Stimulated activated CD4-positive, alpha-beta T cell treated with anti-CD3 and anti-CD28 coated beads, Interleukin-4, amount 100 ng/mL, for 24 hours (primary cell): ENCODE data around the gene STRN4.

Experiments used
- DNase-seq: peaks from one replicate; pipeline ENCODE4 v3.0.0-alpha.2; 2020

Gene STRN4

GRCh38 chr19:46704379-46705076 lies 41.7 kb downstream of the STRN4 start:
- DNase-seq, result peak; percentile 90

GRCh38 chr19:46700704-46701103 lies 45.5 kb downstream of the STRN4 start:
- no peak for DNase-seq

- no peak for DNase-seq
Measured at GRCh38 chr19:46698395-46699321, 47.6 kb downstream of the STRN4 start.

- no peak for DNase-seq
Measured at GRCh38 chr19:46697204-46697960, 48.9 kb downstream of the STRN4 start.

GRCh38 chr19:46696866-46697203 lies 49.4 kb downstream of the STRN4 start:
- DNase-seq, result no peak

- no peak for DNase-seq
Measured at GRCh38 chr19:46696052-46696451, 50.2 kb downstream of the STRN4 start.

GRCh38 chr19:46693760-46694159 lies 52.5 kb downstream of the STRN4 start:
- DNase-seq, result no peak

GRCh38 chr19:46692918-46693722 lies 53.1 kb downstream of the STRN4 start:
- DNase-seq, result no peak

- DNase-seq, result no peak
Measured at GRCh38 chr19:46691948-46692347, 54.3 kb downstream of the STRN4 start.

- no peak for DNase-seq
Measured at GRCh38 chr19:46691104-46691503, 55.1 kb downstream of the STRN4 start.

- no peak for DNase-seq
Measured at GRCh38 chr19:46689358-46689757, 56.9 kb downstream of the STRN4 start.

GRCh38 chr19:46687438-46688145 lies 58.7 kb downstream of the STRN4 start:
- no peak for DNase-seq

GRCh38 chr19:46685189-46685588 lies 61.1 kb downstream of the STRN4 start:
- no peak for DNase-seq

- peak; percentile 59 for DNase-seq
Measured at GRCh38 chr19:46678110-46678732, 68.0 kb downstream of the STRN4 start.

- DNase-seq, result no peak
Measured at GRCh38 chr19:46674416-46675178, 71.7 kb downstream of the STRN4 start.

- no peak for DNase-seq
Measured at GRCh38 chr19:46670813-46671212, 75.4 kb downstream of the STRN4 start.
